Left renal cortex interstitium (tissue), 4 donors: Measurements from ENCODE around the gene METTL22. TPM values are rescaled to one million over a fixed set of nuclear protein-coding genes. Genes with fewer than 3 reads are reported as not detected.

ENCODE experiments used
- DNase-seq, 4 donors: peaks; one replicate each; pipeline ENCODE4 v3.0.0-alpha.2; 2013; ENCODE audit warnings: low read depth in 4 of 4, low spot score in 2 of 4, missing footprints in 1 of 4
- polyA plus RNA-seq, 4 donors: library from polyadenylated mRNA; unstranded; fragments of 120-200 nt; gene quantifications; one replicate each; pipeline ENCODE4 v1.2.1, GENCODE V29; 2013; ENCODE audit not compliant: insufficient read length in 4 of 4

Gene METTL22
- polyA plus RNA-seq, 4 donors, result 16.1 to 33.8 (median 20.7) TPM

- no peak for DNase-seq
These were observed 41.9 kb downstream of the METTL22 start for GRCh38 chr16:8663192-8664089.

- DNase-seq, result no peak
These were observed 44.0 kb downstream of the METTL22 start for GRCh38 chr16:8665529-8665928.

GRCh38 chr16:8667492-8667891 is 46.0 kb downstream of the METTL22 start:
- no peak for DNase-seq

- no peak for DNase-seq
These were observed 46.6 kb downstream of the METTL22 start for GRCh38 chr16:8668113-8668512.

- DNase-seq, result no peak
These were observed 48.0 kb downstream of the METTL22 start for GRCh38 chr16:8669481-8669880.

GRCh38 chr16:8670014-8670560 is 48.6 kb downstream of the METTL22 start:
- no peak for DNase-seq

- no peak for DNase-seq
These were observed 52.3 kb downstream of the METTL22 start for GRCh38 chr16:8673611-8674412.

GRCh38 chr16:8674413-8675022 is 53.0 kb downstream of the METTL22 start, which contains the start of gene ABAT:
ABAT (plus strand) TSS chr16:8674617; CDS start chr16:8735740, 61,123 bp downstream.
- DNase-seq, result peak in 3 of 4 donors; percentile 60 to 76 (median 61)

- no peak for DNase-seq
These were observed 54.0 kb downstream of the METTL22 start for GRCh38 chr16:8675183-8676159.

GRCh38 chr16:8676160-8676547 is 54.7 kb downstream of the METTL22 start:
- DNase-seq, result no peak

GRCh38 chr16:8676737-8677375 is 55.4 kb downstream of the METTL22 start:
- no peak for DNase-seq

- no peak for DNase-seq
These were observed 56.0 kb downstream of the METTL22 start for GRCh38 chr16:8677481-8677880.

- no peak for DNase-seq
These were observed 56.8 kb downstream of the METTL22 start for GRCh38 chr16:8678068-8678927.

- DNase-seq, result no peak
These were observed 57.7 kb downstream of the METTL22 start for GRCh38 chr16:8679151-8679550.

GRCh38 chr16:8682551-8683259 is 61.2 kb downstream of the METTL22 start:
- no peak for DNase-seq

GRCh38 chr16:8683640-8684039 is 62.1 kb downstream of the METTL22 start:
- DNase-seq, result no peak

- DNase-seq, result no peak
These were observed 64.1 kb downstream of the METTL22 start for GRCh38 chr16:8685617-8686016.
